K562 (cell line): ENCODE data around the gene CELSR2. TPM values are rescaled to one million over a fixed set of nuclear protein-coding genes. Genes with fewer than 3 reads are reported as not detected.

Source experiments
- ATAC-seq: fragments of 200-7000 bp; cut with Tn5 transposase; 3 replicates; pipeline ENCODE4 v1.9.1; 2020; ENCODE audit warnings: moderate library complexity
- BruUV-seq: library from RNA; stranded (reverse); fragments of 400-500 nt; replicated peaks from 2 replicates; lab custom pipeline; 2021; lab: Mats Ljungman, UMichigan
- CTCF ChIA-PET: fragments of 300-600 bp; formaldehyde crosslinking; extraction: SDS; loops from one replicate; lab custom pipeline; 2021; ENCODE audit warnings: low intra/inter-chr PET ratio; lab: Yijun Ruan, JAX
- POLR2A ChIA-PET: fragments of 300-600, 350-650 bp; sonication (Branson Sonifier 250); formaldehyde crosslinking; extraction: SDS; loops from one replicate; lab custom pipeline; 2021; ENCODE audit warnings: antibody characterized with exemption, inconsistent platforms; lab: Yijun Ruan, JAX
- DNase-seq, 4 experiments: peaks; one replicate each; pipeline versions ENCODE4 v3.0.0 to v3.0.0-alpha.2; 2011 to 2018; ENCODE audit warnings: low spot score in 3 of 4, mixed read lengths in 3 of 4; ENCODE audit errors: extremely low read depth in 1 of 4
- FAIRE-seq: peaks from 2 replicates; lab custom pipeline; 2011; peaks lifted over from hg19 to GRCh38; lab: Jason Lieb, UNC
- H2AFZ ChIP-seq: 2 replicates; pipeline ENCODE4 v1.6.0; 2011; ENCODE audit warnings: low read depth, low read length, control low read depth, inconsistent platforms
- H3K27ac ChIP-seq: fragments of 200-600 bp; 3 replicates; pipeline ENCODE4 v1.8.0; 2011; ENCODE audit warnings: low read depth, mild to moderate bottlenecking, control low read depth, inconsistent platforms, low read length, moderate library complexity, mixed read lengths; ENCODE audit errors: extremely low read depth
- H3K27me3 ChIP-seq, 2 experiments: fragments of 300-600 bp in 1 of 2; 2 replicates in 1 of 2; 3 replicates in 1 of 2; pipeline versions ENCODE4 v1.6.0 to v1.8.0; 2011; ENCODE audit warnings: inconsistent platforms in 2 of 2, low read length in 2 of 2, mild to moderate bottlenecking in 1 of 2, mixed read lengths in 1 of 2, moderate library complexity in 1 of 2; ENCODE audit not compliant: control insufficient read depth in 2 of 2, insufficient read depth in 2 of 2
- H3K36me3 ChIP-seq: fragments of 300-600 bp; 3 replicates; pipeline ENCODE4 v1.8.0; 2011; ENCODE audit warnings: mild to moderate bottlenecking, low read length, inconsistent platforms; ENCODE audit not compliant: control insufficient read depth, insufficient read depth
- H3K4me1 ChIP-seq, 2 experiments: fragments of 200-600 bp in 1 of 2; replicated peaks in 1 of 2; 2 replicates in 1 of 2; 3 replicates in 1 of 2; pipeline versions ENCODE4 v1.5.1 to v1.8.0; 2011; ENCODE audit warnings: inconsistent platforms in 2 of 2, low read length in 2 of 2, mild to moderate bottlenecking in 1 of 2, mixed read lengths in 1 of 2, moderate library complexity in 1 of 2; ENCODE audit not compliant: control insufficient read depth in 2 of 2, insufficient read depth in 2 of 2
- H3K4me2 ChIP-seq: 2 replicates; pipeline ENCODE4 v1.6.1; 2011; ENCODE audit warnings: low read length, control low read depth, inconsistent platforms, mixed read lengths; ENCODE audit not compliant: insufficient read depth
- H3K4me3 ChIP-seq: fragments of 200-600 bp; sonication (generic), shearing (Covaris generic); 2 replicates; pipeline ENCODE4 v1.5.1; 2016; ENCODE audit warnings: control low read depth, inconsistent platforms
- H3K79me2 ChIP-seq: fragments of 200-600 bp; 3 replicates; pipeline ENCODE4 v1.8.0; 2011; ENCODE audit warnings: low read length, inconsistent platforms; ENCODE audit not compliant: control insufficient read depth, insufficient read depth
- H3K9ac ChIP-seq, 2 experiments: 2 replicates each; pipeline versions ENCODE4 v1.6.0 to v1.6.1; 2011; ENCODE audit warnings: low read depth in 2 of 2, low read length in 2 of 2, control low read depth in 1 of 2, inconsistent platforms in 1 of 2, mild to moderate bottlenecking in 1 of 2, mixed read lengths in 1 of 2; ENCODE audit not compliant: insufficient read depth in 1 of 2
- H3K9me1 ChIP-seq: one replicate; pipeline ENCODE4 v1.6.0; 2011; ENCODE audit warnings: inconsistent platforms, mild to moderate bottlenecking, low read length, moderate library complexity; ENCODE audit not compliant: control insufficient read depth, insufficient read depth
- H3K9me3 ChIP-seq: replicated peaks from 2 replicates; pipeline ENCODE4 v1.5.1; 2011; ENCODE audit warnings: low read depth, low read length, inconsistent platforms; ENCODE audit not compliant: control insufficient read depth, insufficient read depth
- H4K20me1 ChIP-seq: replicated peaks from 2 replicates; pipeline ENCODE4 v1.6.1; 2011; ENCODE audit warnings: low read length, inconsistent platforms, mixed read lengths; ENCODE audit not compliant: control insufficient read depth, insufficient read depth
- CCAR2 ChIP-seq: fragments of 200-400 bp; formaldehyde crosslinking; IDR thresholded peaks from 2 replicates; pipeline ENCODE4 v1.6.1; 2017; ENCODE audit warnings: mild to moderate bottlenecking, low read depth, low read length
- CGGBP1 ChIP-seq: fragments of 250-450 bp; sonication (Bioruptor Pico); IDR thresholded peaks from 2 replicates; pipeline ENCODE4 v1.9.0; 2021; ENCODE audit warnings: mild to moderate bottlenecking
- FOSL1 ChIP-seq: fragments of 200-800 bp; sonication (Bioruptor generic); conservative IDR thresholded peaks from 2 replicates; pipeline ENCODE4 v1.6.1; 2016; ENCODE audit warnings: missing genetic modification characterization, missing compliant biosample characterization
- FOXJ3 ChIP-seq: sonication (generic); formaldehyde crosslinking; IDR thresholded peaks from 2 replicates; pipeline ENCODE4 v1.4.0; 2020; ENCODE audit warnings: mild to moderate bottlenecking, missing genetic modification reagents
- IFI16 ChIP-seq: fragments of 250-450 bp; sonication (Bioruptor Pico); IDR thresholded peaks from 2 replicates; pipeline ENCODE4 v2.1.2; 2022; ENCODE audit warnings: mild to moderate bottlenecking, inconsistent platforms
- MEF2D ChIP-seq: conservative IDR thresholded peaks from 2 replicates; pipeline ENCODE4 v1.6.1; 2016; ENCODE audit warnings: low read depth, missing genetic modification characterization, missing compliant biosample characterization
- MEIS2 ChIP-seq: fragments of 450-650 bp; IDR thresholded peaks from 2 replicates; pipeline ENCODE4 v1.6.1; 2014; ENCODE audit warnings: mild to moderate bottlenecking; ENCODE audit not compliant: partially characterized antibody
- MLX ChIP-seq, 2 experiments: fragments of 450-650 bp in 1 of 2; sonication (generic) in 1 of 2; formaldehyde crosslinking; conservative IDR thresholded peaks; 2 replicates each; pipeline versions ENCODE4 v1.4.0 to v1.8.1; 2020 to 2022; ENCODE audit warnings: mild to moderate bottlenecking in 1 of 2, missing genetic modification reagents in 1 of 2
- NONO ChIP-seq, 2 experiments: fragments of 200-400 bp in 1 of 2; fragments of 450-650 bp in 1 of 2; formaldehyde crosslinking in 1 of 2; IDR thresholded peaks; 2 replicates each; pipeline ENCODE4 v1.6.1; 2017; ENCODE audit warnings: low read depth in 2 of 2, mild to moderate bottlenecking in 2 of 2, moderate library complexity in 2 of 2, low read length in 1 of 2
- POLR3G ChIP-seq: IDR thresholded peaks from 2 replicates; pipeline ENCODE4 v1.6.1; 2011; ENCODE audit not compliant: insufficient read length, insufficient replicate concordance; ENCODE audit errors: extremely low read depth
- SMAD1 ChIP-seq: fragments of 150-350 bp; IDR thresholded peaks from 2 replicates; pipeline ENCODE4 v1.6.1; 2014; ENCODE audit warnings: low read length, low read depth; ENCODE audit not compliant: partially characterized antibody
- SP1 ChIP-seq: sonication (generic); formaldehyde crosslinking; IDR thresholded peaks from 2 replicates; pipeline ENCODE4 v1.8.1; 2022; ENCODE audit warnings: mild to moderate bottlenecking, missing genetic modification reagents
- SRF ChIP-seq, 2 experiments: fragments of 250-450, 450-650 bp in 1 of 2; sonication (Bioruptor Pico) in 1 of 2; sonication (generic) in 1 of 2; formaldehyde crosslinking; IDR thresholded peaks; 2 replicates each; pipeline versions ENCODE4 v1.5.0 to v1.5.1; 2020 to 2022; ENCODE audit warnings: mild to moderate bottlenecking in 1 of 2, missing genetic modification reagents in 1 of 2
- TCFL5 ChIP-seq: fragments of 250-450 bp; sonication (Bioruptor Pico); conservative IDR thresholded peaks from 2 replicates; pipeline ENCODE4 v1.6.1; 2021; ENCODE audit warnings: mild to moderate bottlenecking, moderate library complexity, matching md5 sums
- THAP7 ChIP-seq: fragments of 250-450 bp; sonication (Bioruptor Pico); IDR thresholded peaks from 2 replicates; pipeline ENCODE4 v1.5.0; 2021
- ZBED1 ChIP-seq: IDR thresholded peaks from 2 replicates; pipeline ENCODE4 v1.6.1; 2014
- ZC3H8 ChIP-seq: fragments of 450-650 bp; IDR thresholded peaks from 2 replicates; pipeline ENCODE4 v1.6.1; 2017
- WGBS: fragments of 100-300 bp; shearing (Covaris generic); methylation state at CpG from one replicate; pipeline ENCODE4 v1.1.6; 2016; ENCODE audit warnings: low coverage, mixed read lengths; ENCODE audit not compliant: insufficient coverage; ENCODE audit errors: missing lambda C conversion rate; 5-methylcytosine and 5-hydroxymethylcytosine counted together
- in situ Hi-C: fragments of 300-500 bp; cut with MboI; formaldehyde crosslinking; loops from 4 replicates; pipeline ENCODE4 v1.15.0; 2018; ENCODE audit warnings: inconsistent platforms, mixed read lengths
- intact Hi-C: fragments of 100-400 bp; cut with micrococcal nuclease; formaldehyde crosslinking; loops from 2 replicates; pipeline ENCODE4 v1.14.2; 2022
- polyA plus RNA-seq, 8 experiments: library from polyadenylated mRNA; depleted of rRNA in 4 of 8; stranded (reverse) in 5 of 8; unstranded in 3 of 8; fragments of >200 nt; fragmentation: Nextera tagmentation in 2 of 8; fragmentation: Illumina TruSeq in 1 of 8; extraction: Ambion mirVana in 2 of 8; extraction: Trizol in 1 of 8; gene quantifications; 2 replicates each; pipeline versions ENCODE4 v1.2.1 to v1.2.3, GENCODE V29; 2011 to 2014; ENCODE audit warnings: inconsistent platforms in 1 of 8, missing spikeins in 1 of 8
- total RNA-seq, 7 experiments: library from RNA; depleted of rRNA in 6 of 7; stranded (reverse); fragments of >200 nt in 6 of 7; fragmentation: Illumina TruSeq in 2 of 7; extraction: Trizol in 2 of 7; gene quantifications; 2 replicates each; pipeline versions ENCODE4 v1.2.1 to v1.2.3, GENCODE V29; 2011 to 2021; ENCODE audit warnings: low replicate concordance in 1 of 7

The CELSR2 gene
- total and polyA plus RNA-seq, 9 of the 15 experiments (the other 6 are each of a cell fraction or from before 2014, with no cell fraction given), result 0.31 to 21.9 (median 4.2) TPM

- TF ChIP-seq THAP7 (CRISPR knock-in tag) (no peak), FOSL1 (tag) (no peak)
These were observed 15.7 kb downstream of the CELSR2 start (continued) for GRCh38 chr1:109265016-109265415.

- peaks cover 0 to 39% of the 10 kb centered on the region in 2 experiments; a peak in 2 of 5 replicates for H3K4me1 ChIP-seq
- no peaks in the 10 kb centered on the region for H3K27me3 ChIP-seq
- no peak overlapping the region for H2AFZ ChIP-seq
- H4K20me1 ChIP-seq, result no peaks in the 10 kb centered on the region
- CTCF ChIA-PET, result interaction anchor here (5.5 kb wide), 1 partner anchor 134 kb away, joined by 91 read pairs; the partner anchor contains the start of gene SORT1
- H3K79me2 ChIP-seq, result no peaks in the 10 kb centered on the region
- 78% methylated on average over 13 of the region's 13 CpGs for whole genome bisulfite sequencing
- H3K27ac ChIP-seq, result no peak overlapping the region
- ATAC-seq (no peak), FAIRE-seq (no peak), DNase-seq (no peak)
- peaks cover 58% of the 10 kb centered on the region; the same call in 2 of the 3 replicates for H3K36me3 ChIP-seq
- H3K9me3 ChIP-seq, result no peaks in the 10 kb centered on the region
- H3K4me2 ChIP-seq, result no peak overlapping the region
- no peak overlapping the region for H3K4me3 ChIP-seq
- H3K9me1 ChIP-seq, result no peaks in the 10 kb centered on the region
- in situ Hi-C loops, result no loop called here
- no peak for TF ChIP-seq POLR3G
- TF ChIP-seq FOXJ3 (CRISPR knock-in tag), result no peak
- TF ChIP-seq CGGBP1 (CRISPR knock-in tag), result no peak
- TF ChIP-seq MEIS2, result no peak
- TF ChIP-seq SRF (CRISPR knock-in tag; IDR thresholded peaks at IDR 0.05), result no peak
- TF ChIP-seq SMAD1, result no peak
- no peak for TF ChIP-seq CCAR2
- no peak for TF ChIP-seq NONO (IDR thresholded peaks at IDR 0.05; ENCODE audit: low read depth in 2 of 2, low read length in 1 of 2)
- no peak for TF ChIP-seq TCFL5 (CRISPR knock-in tag)
- no peak for TF ChIP-seq ZBED1
- no peak for TF ChIP-seq MEF2D
- TF ChIP-seq ZC3H8, result no peak
- TF ChIP-seq MLX (CRISPR knock-in tag; conservative IDR thresholded peaks at IDR 0.05), result no peak
- TF ChIP-seq SP1 (CRISPR knock-in tag), result no peak
- no peak for TF ChIP-seq IFI16 (CRISPR knock-in tag)
- H3K9ac ChIP-seq, result peak overlapping the region in 1 of 2 experiments; percentile 66; a peak in 2 of 4 replicates
- no TSS peak for BruUV-seq
- POLR2A ChIA-PET, result interaction anchor here (1.2 to 1.4 kb wide), 2 partner anchors 10 to 17 kb away, joined by 3 read pairs; partner anchors contain the start of gene PSRC1
- intact Hi-C loops, result loop anchor here (10.0 kb wide), 1 partner anchor 151 kb away; the partner anchor contains the start of gene ELAPOR1
These were observed 16.5 kb downstream of the CELSR2 start for GRCh38 chr1:109265741-109266330.
